ENCODE data around the gene ERFE.

GRCh38 chr2:238162846-238163441 is 4.2 kb downstream of the ERFE start:
- TF ChIP-seq NR2C2 (CRISPR knock-in tag; IDR thresholded peaks at IDR 0.05) (no peak), CTCF (IDR thresholded peaks at IDR 0.05) (no peak), ZBTB21 (CRISPR knock-in tag; IDR thresholded peaks at IDR 0.05; ENCODE audit: borderline replicate concordance) (no peak), KAT7 (CRISPR knock-in tag; IDR thresholded peaks at IDR 0.05; ENCODE audit: borderline replicate concordance) (no peak), TEAD1 (CRISPR knock-in tag; IDR thresholded peaks at IDR 0.05) (no peak), ZBTB43 (CRISPR knock-in tag; IDR thresholded peaks at IDR 0.05) (no peak), SP1 (CRISPR knock-in tag; conservative IDR thresholded peaks at IDR 0.05) (no peak), CREB1 (CRISPR knock-in tag; IDR thresholded peaks at IDR 0.05) (no peak)
- TF ChIP-seq, protein P1, sequence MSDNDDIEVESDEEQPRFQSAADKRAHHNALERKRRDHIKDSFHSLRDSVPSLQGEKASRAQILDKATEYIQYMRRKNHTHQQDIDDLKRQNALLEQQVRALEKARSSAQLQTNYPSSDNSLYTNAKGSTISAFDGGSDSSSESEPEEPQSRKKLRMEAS (CRISPR knock-in tag; IDR thresholded peaks at IDR 0.05), result no peak

Data from WTC11 (cell line).